HG03025 (cell line): ENCODE data around the gene CACNG7.
"Not testable (repeated sequence)": the region's sequence is repeated elsewhere in the genome, so short reads cannot be mapped to it uniquely, and the experiment has no call there.

Experiments used
- ATAC-seq: cut with Tn5 transposase; IDR thresholded peaks from one replicate; pipeline ENCODE4 v1.9.1; 2021; ENCODE audit warnings: mild to moderate bottlenecking, moderate library complexity; ENCODE audit not compliant: unreplicated experiment, low FRiP score

The CACNG7 gene

DNA sequence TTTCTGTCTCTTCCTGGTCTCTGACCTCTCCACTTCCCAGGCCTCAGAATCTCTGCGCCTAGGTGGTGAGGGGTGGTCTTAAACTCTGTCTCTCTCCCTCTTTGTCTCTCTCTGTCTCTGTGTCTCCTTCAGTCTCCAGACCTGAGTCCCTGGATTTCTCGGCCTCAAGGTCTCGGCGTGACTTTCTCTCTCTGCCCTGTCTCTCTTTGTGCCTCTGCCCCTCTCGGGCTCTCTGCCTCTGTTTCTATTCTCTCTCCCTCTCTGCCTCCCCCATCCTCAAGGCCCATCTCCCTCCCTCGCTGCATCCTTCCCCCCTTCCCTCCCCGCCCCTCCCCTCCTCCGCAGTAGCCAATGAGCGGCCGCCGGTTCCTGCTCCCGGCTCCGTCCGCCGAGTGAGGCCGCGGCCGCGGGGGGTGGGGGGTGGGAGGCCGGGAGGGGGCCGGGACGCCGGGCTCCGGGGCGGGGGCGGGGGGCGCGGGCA is at the start of gene CACNG7:
CACNG7 (plus strand) TSS at position 344 of the 481 bp plus-strand sequence. CDS start 3,554 bp downstream, outside the sequence.
- ATAC-seq, result no peak

- no peak for ATAC-seq
Observed at GRCh38 chr19:53864308-53864836, 44.7 kb upstream of the CACNG7 start.

- no peak for ATAC-seq
Observed at GRCh38 chr19:53865523-53865917, 43.6 kb upstream of the CACNG7 start.

GRCh38 chr19:53865918-53866864 is 42.9 kb upstream of the CACNG7 start:
- no peak for ATAC-seq

DNA sequence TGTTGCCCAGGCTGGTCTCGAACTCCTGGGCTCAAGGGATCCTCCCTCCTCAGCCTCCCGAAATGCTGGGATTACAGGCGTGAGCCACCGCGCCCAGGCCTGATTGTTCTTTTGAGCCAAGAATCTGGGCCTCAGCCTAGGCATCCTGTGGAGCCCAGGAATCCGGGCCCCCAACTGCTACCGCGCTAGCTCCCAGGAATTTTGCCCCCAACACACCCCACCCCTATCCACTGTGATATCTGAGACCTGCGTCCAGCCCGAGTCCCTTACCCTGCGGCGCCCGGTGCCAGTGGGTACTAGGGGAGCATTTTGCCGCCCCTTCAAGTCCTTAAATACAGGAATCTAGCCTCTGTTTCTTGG is 42.2 kb upstream of the CACNG7 start:
- no peak for ATAC-seq

- peak; percentile 54 for ATAC-seq
Observed at GRCh38 chr19:53867225-53868090, 41.6 kb upstream of the CACNG7 start, which contains the start of gene MYADM. Gene MYADM (plus strand): TSS chr19:53867883. CDS start chr19:53873530, 5,647 bp downstream.

DNA sequence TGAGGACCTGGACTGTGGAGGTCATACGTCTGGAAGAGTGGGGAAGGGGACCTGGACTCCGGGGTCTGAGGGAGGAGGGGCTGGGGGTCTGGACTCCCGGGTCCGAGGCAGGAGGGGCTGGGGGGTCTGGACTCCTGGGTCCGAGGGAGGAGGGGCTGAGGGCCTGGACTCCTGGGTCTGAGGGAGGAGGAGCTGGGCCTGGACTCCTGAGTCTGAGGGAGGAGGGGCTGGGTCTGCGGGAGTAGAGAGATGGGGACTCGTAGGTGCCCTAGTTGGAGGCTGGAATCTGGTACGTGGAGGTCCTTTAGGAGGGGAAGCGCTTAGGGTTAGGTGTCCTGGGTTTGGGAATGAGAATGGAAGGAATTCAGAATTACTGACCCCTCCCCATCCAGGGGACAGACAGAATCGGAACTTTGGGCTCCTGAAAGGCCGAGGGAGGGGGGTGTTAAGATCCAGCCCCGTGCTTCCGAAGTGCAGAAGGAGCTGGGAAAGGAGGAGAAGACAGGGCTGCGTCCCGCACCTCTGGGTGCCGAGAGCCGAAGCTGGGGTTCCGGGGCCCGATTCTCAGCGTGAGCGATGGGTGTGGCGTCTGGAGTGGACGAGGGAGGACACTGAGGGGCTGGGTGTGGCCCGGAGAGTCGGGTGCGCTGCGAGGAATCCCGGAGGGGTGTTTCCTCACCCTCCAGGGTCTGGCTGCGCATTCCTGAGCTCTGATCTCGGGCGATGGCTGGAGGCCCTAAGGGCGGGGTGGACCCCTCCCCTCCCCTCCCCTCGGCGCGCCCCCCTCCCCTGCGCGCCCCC is 40.8 kb upstream of the CACNG7 start:
- no peak for ATAC-seq

- ATAC-seq, result no peak
Observed at GRCh38 chr19:53868892-53869804, 39.9 kb upstream of the CACNG7 start.

DNA sequence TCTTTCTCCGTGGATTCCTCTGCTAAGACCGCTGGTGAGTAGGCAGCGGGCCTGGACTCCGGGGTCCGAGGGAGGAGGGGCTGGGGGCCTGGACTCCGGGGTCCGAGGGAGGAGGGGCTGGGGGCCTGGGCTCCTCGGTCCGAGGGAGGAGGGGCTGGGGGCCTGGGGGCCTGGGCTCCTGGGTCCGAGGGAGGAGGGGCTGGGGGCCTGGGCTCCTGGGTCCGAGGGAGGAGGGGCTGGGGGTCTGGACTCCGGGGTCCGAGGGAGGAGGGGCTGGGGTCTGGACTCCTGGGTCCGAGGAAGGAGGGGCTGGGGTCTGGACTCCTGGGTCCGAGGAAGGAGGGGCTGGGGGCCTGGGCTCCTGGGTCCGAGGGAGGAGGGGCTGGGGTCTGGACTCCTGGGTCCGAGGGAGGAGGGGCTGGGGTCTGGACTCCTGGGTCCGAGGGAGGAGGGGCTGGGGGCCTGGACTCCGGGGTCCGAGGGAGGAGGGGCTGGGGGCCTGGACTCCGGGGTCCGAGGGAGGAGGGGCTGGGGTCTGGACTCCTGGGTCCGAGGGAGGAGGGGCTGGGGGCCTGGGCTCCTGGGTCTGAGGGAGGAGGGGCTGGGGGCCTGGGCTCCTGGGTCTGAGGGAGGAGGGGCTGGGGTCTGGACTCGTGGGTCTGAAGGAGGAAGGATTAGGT is 39.1 kb upstream of the CACNG7 start:
- not testable (repeated sequence) for ATAC-seq

- ATAC-seq, result no peak
Observed at GRCh38 chr19:53870485-53870844, 38.6 kb upstream of the CACNG7 start.

DNA sequence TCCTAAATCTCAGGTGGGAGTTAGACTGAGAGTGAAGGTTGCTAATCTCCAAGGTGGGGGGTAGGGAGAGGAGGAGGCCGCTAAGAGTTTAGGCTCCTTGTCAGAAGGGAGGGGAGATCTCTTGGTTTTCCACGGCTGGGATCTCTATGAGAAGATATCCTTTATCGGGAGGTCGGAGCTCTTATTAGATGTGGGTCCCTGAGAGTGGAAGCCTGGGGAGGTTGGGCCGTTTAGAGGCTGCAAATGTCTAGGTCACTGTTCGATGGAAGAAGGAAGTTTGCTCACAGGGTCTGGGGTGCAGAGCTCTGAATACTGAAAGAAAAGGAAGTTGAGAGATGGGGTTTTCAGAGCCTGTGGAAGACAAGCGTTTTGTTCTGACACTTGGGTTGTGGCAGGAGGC is 37.6 kb upstream of the CACNG7 start:
- no peak for ATAC-seq

DNA sequence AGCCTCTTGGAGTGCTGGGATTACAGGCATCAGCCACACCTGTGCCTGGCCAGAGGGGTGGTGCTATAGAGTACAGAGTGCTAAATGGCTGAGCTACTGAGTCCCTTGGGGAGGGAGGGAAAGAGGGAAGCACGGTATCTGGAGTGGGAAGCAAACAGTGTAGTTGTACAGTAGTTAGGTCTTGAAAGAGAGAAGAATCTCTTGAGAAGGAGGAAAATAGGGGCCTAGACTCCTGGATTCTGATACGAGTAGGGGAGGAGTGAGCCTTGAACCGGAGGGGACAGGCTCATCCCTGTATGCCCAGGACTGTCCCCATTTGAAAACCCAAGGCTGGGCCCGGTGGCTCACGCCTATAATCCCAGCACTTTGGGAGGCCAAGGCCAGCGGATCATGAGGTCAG is 36.3 kb upstream of the CACNG7 start:
- ATAC-seq, result no peak

DNA sequence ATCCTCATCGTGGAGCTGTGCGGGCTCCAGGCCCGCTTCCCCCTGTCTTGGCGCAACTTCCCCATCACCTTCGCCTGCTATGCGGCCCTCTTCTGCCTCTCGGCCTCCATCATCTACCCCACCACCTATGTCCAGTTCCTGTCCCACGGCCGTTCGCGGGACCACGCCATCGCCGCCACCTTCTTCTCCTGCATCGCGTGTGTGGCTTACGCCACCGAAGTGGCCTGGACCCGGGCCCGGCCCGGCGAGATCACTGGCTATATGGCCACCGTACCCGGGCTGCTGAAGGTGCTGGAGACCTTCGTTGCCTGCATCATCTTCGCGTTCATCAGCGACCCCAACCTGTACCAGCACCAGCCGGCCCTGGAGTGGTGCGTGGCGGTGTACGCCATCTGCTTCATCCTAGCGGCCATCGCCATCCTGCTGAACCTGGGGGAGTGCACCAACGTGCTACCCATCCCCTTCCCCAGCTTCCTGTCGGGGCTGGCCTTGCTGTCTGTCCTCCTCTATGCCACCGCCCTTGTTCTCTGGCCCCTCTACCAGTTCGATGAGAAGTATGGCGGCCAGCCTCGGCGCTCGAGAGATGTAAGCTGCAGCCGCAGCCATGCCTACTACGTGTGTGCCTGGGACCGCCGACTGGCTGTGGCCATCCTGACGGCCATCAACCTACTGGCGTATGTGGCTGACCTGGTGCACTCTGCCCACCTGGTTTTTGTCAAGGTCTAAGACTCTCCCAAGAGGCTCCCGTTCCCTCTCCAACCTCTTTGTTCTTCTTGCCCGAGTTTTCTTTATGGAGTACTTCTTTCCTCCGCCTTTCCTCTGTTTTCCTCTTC is 35.1 kb upstream of the CACNG7 start:
- no peak for ATAC-seq

DNA sequence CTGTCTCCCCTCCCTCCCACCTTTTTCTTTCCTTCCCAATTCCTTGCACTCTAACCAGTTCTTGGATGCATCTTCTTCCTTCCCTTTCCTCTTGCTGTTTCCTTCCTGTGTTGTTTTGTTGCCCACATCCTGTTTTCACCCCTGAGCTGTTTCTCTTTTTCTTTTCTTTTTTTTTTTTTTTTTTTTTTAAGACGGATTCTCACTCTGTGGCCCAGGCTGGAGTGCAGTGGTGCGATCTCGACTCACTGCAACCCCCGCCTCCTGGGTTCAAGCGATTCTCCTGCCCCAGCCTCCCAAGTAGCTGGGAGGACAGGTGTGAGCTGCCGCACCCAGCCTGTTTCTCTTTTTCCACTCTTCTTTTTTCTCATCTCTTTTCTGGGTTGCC is 34.5 kb upstream of the CACNG7 start:
- no peak for ATAC-seq

DNA sequence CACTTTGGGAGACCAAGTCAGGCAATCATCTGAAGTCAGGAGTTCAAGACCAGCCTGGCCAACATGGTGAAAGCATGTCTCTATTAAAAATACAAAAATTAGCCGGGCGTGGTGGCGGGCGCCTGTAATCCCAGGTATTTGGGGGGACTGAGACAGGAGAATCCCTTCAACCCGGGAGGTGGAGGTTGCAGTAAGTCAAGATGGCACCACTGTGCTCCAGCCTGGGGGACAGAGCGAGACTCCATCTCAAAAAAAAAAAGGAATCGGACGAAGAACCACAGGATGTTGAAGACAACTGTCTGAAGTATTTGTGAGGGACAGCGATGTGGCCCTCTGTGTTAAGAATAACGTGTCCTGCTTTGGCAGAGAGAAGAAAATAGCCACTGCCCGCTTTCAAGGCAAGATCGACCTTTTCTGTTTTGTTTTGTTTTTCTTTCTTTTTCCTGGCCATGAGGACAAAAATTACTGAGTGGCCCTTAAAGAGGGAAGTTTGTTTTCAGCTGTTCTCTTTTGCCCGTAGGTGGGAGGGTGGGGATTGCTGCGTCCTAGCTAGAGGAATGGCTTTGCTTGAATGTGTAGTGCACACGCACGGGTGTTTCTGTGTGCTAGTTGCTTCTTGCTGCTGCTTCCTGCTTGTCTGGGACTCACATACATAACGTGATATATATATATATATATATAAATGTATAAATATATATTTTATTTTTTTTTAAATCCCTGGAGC is 33.3 kb upstream of the CACNG7 start:
- no peak for ATAC-seq

GRCh38 chr19:53876651-53877224 is 32.3 kb upstream of the CACNG7 start:
- no peak for ATAC-seq

- no peak for ATAC-seq
Observed at GRCh38 chr19:53877361-53877766, 31.7 kb upstream of the CACNG7 start.
